HFFc6 (cell line): ENCODE data around the gene GREM1. TPM values are rescaled to one million over a fixed set of nuclear protein-coding genes. Genes with fewer than 3 reads are reported as not detected.

Experiments
- DNase-seq: peaks from one replicate; pipeline ENCODE4 v3.0.0-alpha.2; 2018
- H3K27ac Mint-ChIP-seq: 2 replicates; pipeline ENCODE4 v1.8.0; 2020; ENCODE audit warnings: mild to moderate bottlenecking, mixed read lengths
- H3K27me3 Mint-ChIP-seq: 2 replicates; pipeline ENCODE4 v1.8.0; 2021; ENCODE audit warnings: mild to moderate bottlenecking, moderate library complexity, mixed read lengths; ENCODE audit not compliant: insufficient read depth
- H3K36me3 Mint-ChIP-seq: 2 replicates; pipeline ENCODE4 v1.8.0; 2021; ENCODE audit warnings: low read depth, mixed read lengths
- H3K4me1 Mint-ChIP-seq: 2 replicates; pipeline ENCODE4 v1.8.0; 2020; ENCODE audit warnings: low read depth, mixed read lengths
- H3K4me3 Mint-ChIP-seq: 2 replicates; pipeline ENCODE4 v1.8.0; 2020; ENCODE audit warnings: mild to moderate bottlenecking, moderate library complexity, mixed read lengths
- H3K9me3 Mint-ChIP-seq: 2 replicates; pipeline ENCODE4 v1.8.0; 2020; ENCODE audit warnings: mild to moderate bottlenecking, mixed read lengths
- total RNA-seq, 6 experiments: library from RNA; stranded (reverse); fragmentation: NEBNext Ultra II Directional; extraction: Animal tissue kit (Norgen Biotek cat#: 25700); gene quantifications; 2 replicates in 1 of 6; 3 replicates in 5 of 6; pipeline ENCODE4 v1.2.3, GENCODE V29; 2021
- TF ChIP-seq, protein P1 (sequence below): fragments of 200-600 bp; sonication (generic); IDR thresholded peaks from 2 replicates; pipeline ENCODE4 v1.5.0; 2021; ENCODE audit warnings: antibody characterized with exemption, mild to moderate bottlenecking

Gene GREM1
- total RNA-seq, 6 experiments from 2014 or later, result 2,146 to 4,099 (median 3,549) TPM

DNA sequence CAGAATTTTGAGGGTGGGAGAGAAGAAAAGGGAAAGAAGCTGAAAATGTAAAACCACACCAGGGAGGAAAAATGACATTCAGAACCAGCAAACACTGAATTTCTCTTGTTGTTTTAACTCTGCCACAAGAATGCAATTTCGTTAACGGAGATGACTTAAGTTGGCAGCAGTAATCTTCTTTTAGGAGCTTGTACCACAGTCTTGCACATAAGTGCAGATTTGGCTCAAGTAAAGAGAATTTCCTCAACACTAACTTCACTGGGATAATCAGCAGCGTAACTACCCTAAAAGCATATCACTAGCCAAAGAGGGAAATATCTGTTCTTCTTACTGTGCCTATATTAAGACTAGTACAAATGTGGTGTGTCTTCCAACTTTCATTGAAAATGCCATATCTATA is 15.5 kb downstream of the GREM1 start:
- Mint-ChIP-seq H3K9me3 (peaks cover 55% of the 10 kb centered on the region), H3K4me3 (peak overlapping the region; percentile 47), H3K4me1 (peaks cover 92% of the 10 kb centered on the region), H3K36me3 (peaks cover 86% of the 10 kb centered on the region), H3K27me3 (peaks cover 74% of the 10 kb centered on the region), H3K27ac (peak overlapping the region; percentile 96)
- TF ChIP-seq, protein P1, sequence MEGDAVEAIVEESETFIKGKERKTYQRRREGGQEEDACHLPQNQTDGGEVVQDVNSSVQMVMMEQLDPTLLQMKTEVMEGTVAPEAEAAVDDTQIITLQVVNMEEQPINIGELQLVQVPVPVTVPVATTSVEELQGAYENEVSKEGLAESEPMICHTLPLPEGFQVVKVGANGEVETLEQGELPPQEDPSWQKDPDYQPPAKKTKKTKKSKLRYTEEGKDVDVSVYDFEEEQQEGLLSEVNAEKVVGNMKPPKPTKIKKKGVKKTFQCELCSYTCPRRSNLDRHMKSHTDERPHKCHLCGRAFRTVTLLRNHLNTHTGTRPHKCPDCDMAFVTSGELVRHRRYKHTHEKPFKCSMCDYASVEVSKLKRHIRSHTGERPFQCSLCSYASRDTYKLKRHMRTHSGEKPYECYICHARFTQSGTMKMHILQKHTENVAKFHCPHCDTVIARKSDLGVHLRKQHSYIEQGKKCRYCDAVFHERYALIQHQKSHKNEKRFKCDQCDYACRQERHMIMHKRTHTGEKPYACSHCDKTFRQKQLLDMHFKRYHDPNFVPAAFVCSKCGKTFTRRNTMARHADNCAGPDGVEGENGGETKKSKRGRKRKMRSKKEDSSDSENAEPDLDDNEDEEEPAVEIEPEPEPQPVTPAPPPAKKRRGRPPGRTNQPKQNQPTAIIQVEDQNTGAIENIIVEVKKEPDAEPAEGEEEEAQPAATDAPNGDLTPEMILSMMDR, result no peak
- no peak for DNase-seq

- H3K4me1 Mint-ChIP-seq, result peaks cover 87% of the 10 kb centered on the region
- TF ChIP-seq, protein P1, result no peak
- H3K36me3 Mint-ChIP-seq, result peaks cover 77% of the 10 kb centered on the region
- peaks cover 51% of the 10 kb centered on the region for H3K9me3 Mint-ChIP-seq
- 0 out of 2 replicates have a peak overlapping the region, but pooled peaks have one; percentile 7 for H3K4me3 Mint-ChIP-seq
- peaks cover 82% of the 10 kb centered on the region for H3K27me3 Mint-ChIP-seq
- peak overlapping the region; percentile 83 for H3K27ac Mint-ChIP-seq
- DNase-seq, result no peak
Observed at GRCh38 chr15:32735989-32736700, 18.3 kb downstream of the GREM1 start.

GRCh38 chr15:32736701-32737061 is 18.9 kb downstream of the GREM1 start:
- H3K27ac Mint-ChIP-seq, result peak overlapping the region; percentile 83
- H3K27me3 Mint-ChIP-seq, result peaks cover 81% of the 10 kb centered on the region
- no peak overlapping the region for H3K4me3 Mint-ChIP-seq
- H3K36me3 Mint-ChIP-seq, result peaks cover 74% of the 10 kb centered on the region
- DNase-seq, result no peak
- H3K4me1 Mint-ChIP-seq, result peaks cover 81% of the 10 kb centered on the region
- TF ChIP-seq, protein P1, result no peak
- peaks cover 50% of the 10 kb centered on the region for H3K9me3 Mint-ChIP-seq

GRCh38 chr15:32737304-32737703 is 19.5 kb downstream of the GREM1 start:
- peaks cover 79% of the 10 kb centered on the region for H3K4me1 Mint-ChIP-seq
- no peak for DNase-seq

GRCh38 chr15:32738666-32739065 is 20.9 kb downstream of the GREM1 start:
- H3K4me1 Mint-ChIP-seq, result peaks cover 79% of the 10 kb centered on the region
- DNase-seq, result no peak
- TF ChIP-seq, protein P1, result no peak
- H3K4me3 Mint-ChIP-seq, result peak overlapping the region; percentile 12; the same call in 1 of the 2 replicates
- H3K9me3 Mint-ChIP-seq, result peaks cover 53% of the 10 kb centered on the region
- peaks cover 76% of the 10 kb centered on the region for H3K27me3 Mint-ChIP-seq
- H3K27ac Mint-ChIP-seq, result peak overlapping the region; percentile 74
- H3K36me3 Mint-ChIP-seq, result peaks cover 72% of the 10 kb centered on the region

More at GRCh38 chr15:32737304-32737703, 19.5 kb downstream of the GREM1 start:
- peaks cover 52% of the 10 kb centered on the region for H3K9me3 Mint-ChIP-seq
- TF ChIP-seq, protein P1, result no peak
- peak overlapping the region; percentile 83 for H3K27ac Mint-ChIP-seq
- peaks cover 73% of the 10 kb centered on the region for H3K36me3 Mint-ChIP-seq
- peak overlapping the region; percentile 5; the same call in 1 of the 2 replicates for H3K4me3 Mint-ChIP-seq
- H3K27me3 Mint-ChIP-seq, result peaks cover 82% of the 10 kb centered on the region
